H9 (cell line): ENCODE measurements around the gene SIVA1. TPM values are rescaled to one million over a fixed set of nuclear protein-coding genes. Genes with fewer than 3 reads are reported as not detected.

Experiments
- DNase-seq: peaks from one replicate; pipeline ENCODE4 v3.0.0-alpha.2; 2017
- H2AFZ ChIP-seq: one replicate; pipeline ENCODE4 v1.6.1; 2013; ENCODE audit warnings: mild to moderate bottlenecking, low read length, control low read depth, moderate library complexity
- H2AK5ac ChIP-seq: 2 replicates; pipeline ENCODE4 v1.6.1; 2013; ENCODE audit warnings: low read length, control low read depth, mixed read lengths; ENCODE audit not compliant: insufficient read length
- H2BK120ac ChIP-seq: one replicate; pipeline ENCODE4 v1.6.1; 2013; ENCODE audit warnings: low read depth, mild to moderate bottlenecking, low read length, control low read depth, inconsistent platforms; ENCODE audit not compliant: poor library complexity, severe bottlenecking
- H2BK12ac ChIP-seq: 2 replicates; pipeline ENCODE4 v1.6.1; 2013; ENCODE audit warnings: low read length, control low read depth, mixed read lengths, low read depth; ENCODE audit not compliant: insufficient read length
- H2BK15ac ChIP-seq: 2 replicates; pipeline ENCODE4 v1.6.1; 2013; ENCODE audit warnings: low read depth, low read length, control low read depth
- H2BK20ac ChIP-seq: one replicate; pipeline ENCODE4 v1.6.1; 2013; ENCODE audit warnings: low read depth, mild to moderate bottlenecking, low read length, control low read depth, inconsistent platforms; ENCODE audit not compliant: poor library complexity, severe bottlenecking
- H2BK5ac ChIP-seq: 2 replicates; pipeline ENCODE4 v1.6.1; 2013; ENCODE audit warnings: low read length, control low read depth, mixed read lengths; ENCODE audit not compliant: insufficient read length
- H3K14ac ChIP-seq: 2 replicates; pipeline ENCODE4 v1.6.1; 2013; ENCODE audit warnings: low read length, control low read depth; ENCODE audit not compliant: insufficient read depth
- H3K18ac ChIP-seq: 2 replicates; pipeline ENCODE4 v1.6.1; 2013; ENCODE audit warnings: low read depth, mild to moderate bottlenecking, mixed read lengths, low read length, control low read depth; ENCODE audit not compliant: insufficient read length
- H3K23ac ChIP-seq: 2 replicates; pipeline ENCODE4 v1.6.1; 2013; ENCODE audit warnings: low read length, control low read depth, mixed read lengths, low read depth; ENCODE audit not compliant: insufficient read length
- H3K23me2 ChIP-seq: 2 replicates; pipeline ENCODE4 v1.6.1; 2013; ENCODE audit warnings: low read depth, mild to moderate bottlenecking, mixed read lengths, low read length, control low read depth; ENCODE audit not compliant: insufficient read length, poor library complexity, severe bottlenecking
- H3K27ac ChIP-seq: 2 replicates; pipeline ENCODE4 v1.5.1; 2013; ENCODE audit warnings: low read length, control low read depth, mixed read lengths, low read depth; ENCODE audit not compliant: insufficient read length
- H3K27me3 ChIP-seq: 2 replicates; pipeline ENCODE4 v1.6.1; 2013; ENCODE audit warnings: low read length, control low read depth, inconsistent platforms; ENCODE audit not compliant: insufficient read depth
- H3K4ac ChIP-seq: 2 replicates; pipeline ENCODE4 v1.6.1; 2013; ENCODE audit warnings: low read depth, mild to moderate bottlenecking, control low read depth, inconsistent platforms, low read length, moderate library complexity
- H3K4me1 ChIP-seq: 2 replicates; pipeline ENCODE4 v1.6.1; 2013; ENCODE audit warnings: low read length, control low read depth, inconsistent platforms; ENCODE audit not compliant: insufficient read depth
- H3K4me2 ChIP-seq: 2 replicates; pipeline ENCODE4 v1.6.1; 2013; ENCODE audit warnings: low read length, control low read depth, mixed read lengths; ENCODE audit not compliant: insufficient read length, insufficient read depth
- H3K56ac ChIP-seq: 2 replicates; pipeline ENCODE4 v1.6.1; 2013; ENCODE audit warnings: low read depth, mild to moderate bottlenecking, mixed read lengths, low read length, control low read depth; ENCODE audit not compliant: insufficient read length
- H3K79me1 ChIP-seq: 2 replicates; pipeline ENCODE4 v1.6.1; 2013; ENCODE audit warnings: low read depth, mild to moderate bottlenecking, moderate library complexity, low read length, control low read depth, inconsistent platforms; ENCODE audit not compliant: insufficient read depth, poor library complexity, severe bottlenecking
- H3K79me2 ChIP-seq: 2 replicates; pipeline ENCODE4 v1.6.1; 2013; ENCODE audit warnings: low read length, control low read depth, inconsistent platforms; ENCODE audit not compliant: insufficient read depth
- H3K9ac ChIP-seq: 2 replicates; pipeline ENCODE4 v1.6.1; 2013; ENCODE audit warnings: low read length, control low read depth, mixed read lengths; ENCODE audit not compliant: insufficient read length; ENCODE audit errors: extremely low read depth
- H3K9me3 ChIP-seq: one replicate; pipeline ENCODE4 v1.6.1; 2013; ENCODE audit warnings: low read depth, low read length, inconsistent platforms; ENCODE audit not compliant: control insufficient read depth
- H3T11ph ChIP-seq: one replicate; pipeline ENCODE4 v1.6.1; 2013; ENCODE audit warnings: mild to moderate bottlenecking, low read length, control low read depth, inconsistent platforms
- H4K20me1 ChIP-seq: one replicate; pipeline ENCODE4 v1.6.1; 2013; ENCODE audit not compliant: control insufficient read depth, insufficient read length, insufficient read depth
- H4K5ac ChIP-seq: 2 replicates; pipeline ENCODE4 v1.6.1; 2013; ENCODE audit warnings: low read depth, mild to moderate bottlenecking, mixed read lengths, low read length, control low read depth; ENCODE audit not compliant: insufficient read length
- H4K8ac ChIP-seq: replicated peaks from 2 replicates; pipeline ENCODE4 v1.6.1; 2013; ENCODE audit warnings: low read length, control low read depth, mixed read lengths, low read depth; ENCODE audit not compliant: insufficient read length
- H4K91ac ChIP-seq: 2 replicates; pipeline ENCODE4 v1.6.1; 2013; ENCODE audit warnings: low read depth, mild to moderate bottlenecking, moderate library complexity, mixed read lengths, low read length, control low read depth; ENCODE audit not compliant: insufficient read length
- H3K27ac Mint-ChIP-seq, 3 experiments: 2 replicates in 2 of 3; 3 replicates in 1 of 3; pipeline ENCODE4 v1.8.0; 2020 to 2021; ENCODE audit warnings: mixed read lengths in 3 of 3, mild to moderate bottlenecking in 1 of 3, moderate library complexity in 1 of 3
- H3K27me3 Mint-ChIP-seq: 2 replicates; pipeline ENCODE4 v1.8.0; 2021; ENCODE audit warnings: low read depth, mild to moderate bottlenecking, moderate library complexity, mixed read lengths
- H3K36me3 Mint-ChIP-seq, 3 experiments: 2 replicates in 2 of 3; 3 replicates in 1 of 3; pipeline ENCODE4 v1.8.0; 2020 to 2021; ENCODE audit warnings: low read depth in 3 of 3, mixed read lengths in 3 of 3; ENCODE audit not compliant: insufficient read depth in 1 of 3
- H3K4me1 Mint-ChIP-seq, 2 experiments: 2 replicates each; pipeline ENCODE4 v1.8.0; 2020; ENCODE audit warnings: mixed read lengths in 2 of 2
- H3K4me3 Mint-ChIP-seq, 2 experiments: 2 replicates in 1 of 2; 3 replicates in 1 of 2; pipeline ENCODE4 v1.8.0; 2020 to 2021; ENCODE audit warnings: mild to moderate bottlenecking in 2 of 2, mixed read lengths in 2 of 2, moderate library complexity in 1 of 2
- H3K9me3 Mint-ChIP-seq, 2 experiments: 2 replicates in 1 of 2; 3 replicates in 1 of 2; pipeline ENCODE4 v1.8.0; 2020; ENCODE audit warnings: mild to moderate bottlenecking in 2 of 2, mixed read lengths in 2 of 2, moderate library complexity in 1 of 2
- WGBS: extraction: QIAGEN DNeasy Blood & Tissue Kit; methylation state at CpG from one replicate; pipeline ENCODE4 v1.1.7; 2013; ENCODE audit warnings: missing lambda C conversion rate, low lambda C conversion rate, mixed read lengths; ENCODE audit not compliant: insufficient read length; ENCODE audit errors: extremely low coverage; 5-methylcytosine and 5-hydroxymethylcytosine counted together
- total RNA-seq: library from RNA; stranded (reverse); gene quantifications from 2 replicates; pipeline ENCODE4 v1.2.1, GENCODE V29; 2021
- TF ChIP-seq, protein P1 (sequence below): fragments of 200-600 bp; sonication (generic); conservative IDR thresholded peaks from 3 replicates; pipeline ENCODE4 v1.8.0; 2021; ENCODE audit warnings: antibody characterized with exemption, mild to moderate bottlenecking

Gene SIVA1
- total RNA-seq, 1 experiment from 2014 or later = 125 TPM

DNA sequence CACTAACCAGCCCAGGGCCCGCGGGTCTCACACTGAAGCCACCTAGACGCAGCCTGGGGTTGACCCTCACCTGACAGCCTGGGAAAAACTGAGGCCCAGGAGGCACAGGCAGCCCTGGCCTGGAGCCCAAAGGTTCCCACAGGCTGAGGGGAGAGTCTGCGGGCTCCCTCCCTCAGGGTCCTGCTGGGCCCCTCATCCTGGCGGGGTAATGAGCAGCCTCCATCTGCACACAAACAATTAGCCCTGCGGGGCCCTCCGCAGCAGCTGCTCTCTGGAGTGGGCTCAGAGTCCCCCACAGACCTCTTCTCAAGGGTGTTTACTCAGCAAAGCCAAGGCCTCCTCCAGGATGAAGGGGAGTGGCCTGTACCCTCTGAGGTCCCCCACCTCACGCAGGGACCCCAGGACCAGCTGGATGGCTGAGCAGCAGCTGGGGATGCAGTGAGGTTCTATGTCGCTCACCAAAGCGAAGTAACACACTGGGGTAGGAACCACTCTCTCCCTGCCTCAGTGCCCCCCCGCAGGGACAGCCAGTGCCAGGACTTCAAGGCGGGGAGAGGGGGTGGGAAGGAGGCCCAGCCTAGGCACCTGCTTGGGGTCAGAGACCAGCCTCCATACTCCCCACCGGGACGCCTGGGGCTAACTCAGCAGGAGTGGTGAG, 35.3 kb downstream of the SIVA1 start:
- Histone ChIP-seq H4K8ac (no peak overlapping the region), H3K56ac (no peak overlapping the region), H2BK20ac (no peak overlapping the region), H3K79me2 (no peaks in the 10 kb centered on the region; the same call in 1 of the 2 replicates), H3K23ac (no peak overlapping the region), H3T11ph (no peak overlapping the region), H3K79me1 (peaks cover 3% of the 10 kb centered on the region), H3K18ac (no peak overlapping the region), H3K9ac (no peak overlapping the region), H2BK15ac (no peak overlapping the region), H2BK5ac (no peak overlapping the region), H4K91ac (no peak overlapping the region), H4K20me1 (no peaks in the 10 kb centered on the region), H2AK5ac (no peak overlapping the region), H2AFZ (no peak overlapping the region), H2BK12ac (no peak overlapping the region), H3K4ac (no peak overlapping the region), H3K14ac (no peak overlapping the region; the same call in 1 of the 2 replicates), H3K9me3 (no peaks in the 10 kb centered on the region), H3K27ac (no peak overlapping the region), H2BK120ac (no peak overlapping the region), H3K27me3 (no peaks in the 10 kb centered on the region), H4K5ac (no peak overlapping the region), H3K4me2 (no peak overlapping the region), H3K4me1 (no peaks in the 10 kb centered on the region), H3K23me2 (no peaks in the 10 kb centered on the region)
- TF ChIP-seq, protein P1, sequence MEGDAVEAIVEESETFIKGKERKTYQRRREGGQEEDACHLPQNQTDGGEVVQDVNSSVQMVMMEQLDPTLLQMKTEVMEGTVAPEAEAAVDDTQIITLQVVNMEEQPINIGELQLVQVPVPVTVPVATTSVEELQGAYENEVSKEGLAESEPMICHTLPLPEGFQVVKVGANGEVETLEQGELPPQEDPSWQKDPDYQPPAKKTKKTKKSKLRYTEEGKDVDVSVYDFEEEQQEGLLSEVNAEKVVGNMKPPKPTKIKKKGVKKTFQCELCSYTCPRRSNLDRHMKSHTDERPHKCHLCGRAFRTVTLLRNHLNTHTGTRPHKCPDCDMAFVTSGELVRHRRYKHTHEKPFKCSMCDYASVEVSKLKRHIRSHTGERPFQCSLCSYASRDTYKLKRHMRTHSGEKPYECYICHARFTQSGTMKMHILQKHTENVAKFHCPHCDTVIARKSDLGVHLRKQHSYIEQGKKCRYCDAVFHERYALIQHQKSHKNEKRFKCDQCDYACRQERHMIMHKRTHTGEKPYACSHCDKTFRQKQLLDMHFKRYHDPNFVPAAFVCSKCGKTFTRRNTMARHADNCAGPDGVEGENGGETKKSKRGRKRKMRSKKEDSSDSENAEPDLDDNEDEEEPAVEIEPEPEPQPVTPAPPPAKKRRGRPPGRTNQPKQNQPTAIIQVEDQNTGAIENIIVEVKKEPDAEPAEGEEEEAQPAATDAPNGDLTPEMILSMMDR = no peak
- H3K9me3 Mint-ChIP-seq = no peaks in the 10 kb centered on the region
- no peaks in the 10 kb centered on the region for H3K27me3 Mint-ChIP-seq
- DNase-seq = no peak
- no peak overlapping the region for H3K4me3 Mint-ChIP-seq
- peaks cover 4 to 19% (median 16%) of the 10 kb centered on the region in 3 experiments; a peak in 6 of 7 replicates for H3K36me3 Mint-ChIP-seq
- H3K4me1 Mint-ChIP-seq = peaks cover under 1 to 8% of the 10 kb centered on the region in 2 experiments
- no peak overlapping the region for H3K27ac Mint-ChIP-seq
- no CpG with 5 or more reads among the region's 14 CpGs for WGBS
